Ascending aorta (tissue), 2 donors: Measurements from ENCODE around the gene ANKRD44. TPM values are rescaled to one million over a fixed set of nuclear protein-coding genes. Genes with fewer than 3 reads are reported as not detected.

Source experiments
- DNase-seq, 2 donors: peaks; one replicate each; pipeline ENCODE4 v3.0.0-alpha.2; 2019; ENCODE audit warnings: low spot score in 2 of 2
- H3K27ac ChIP-seq, 2 donors: fragments of 200-600 bp; sonication (generic); one replicate each; pipeline ENCODE4 v1.5.1; 2016 to 2017; ENCODE audit warnings: mild to moderate bottlenecking in 1 of 2
- H3K27me3 ChIP-seq: fragments of 200-600 bp; sonication (generic); one replicate; pipeline ENCODE4 v1.5.1; 2017
- H3K36me3 ChIP-seq, 2 donors: fragments of 200-600 bp; sonication (generic); one replicate each; pipeline ENCODE4 v1.5.1; 2016
- H3K4me1 ChIP-seq, 2 donors: fragments of 200-600 bp; sonication (generic); one replicate each; pipeline ENCODE4 v1.5.1; 2016 to 2017; ENCODE audit warnings: mild to moderate bottlenecking in 1 of 2
- H3K4me3 ChIP-seq, 2 donors: fragments of 200-600 bp; sonication (generic); one replicate each; pipeline ENCODE4 v1.5.1; 2016 to 2017; ENCODE audit warnings: mild to moderate bottlenecking in 1 of 2
- H3K9me3 ChIP-seq, 2 donors: fragments of 200-600 bp; sonication (generic); one replicate each; pipeline ENCODE4 v1.5.1; 2016
- intact Hi-C: fragments of 100-400 bp; cut with DNase I; formaldehyde crosslinking; loops from one replicate; pipeline ENCODE4 v1.15.1; 2023
- total RNA-seq: library from RNA; depleted of rRNA; stranded (reverse); fragments of >200 nt; gene quantifications from one replicate; pipeline ENCODE4 v1.1.0, GENCODE V29; 2016
- TF ChIP-seq, protein P1 (sequence below), 3 experiments: fragments of 200-600 bp in 2 of 3; fragments of 450-650 bp in 1 of 3; sonication (generic) in 2 of 3; IDR thresholded peaks; one replicate each; pipeline ENCODE4 v1.5.1; 2016 to 2019; ENCODE audit warnings: antibody characterized with exemption in 3 of 3, mild to moderate bottlenecking in 1 of 3, moderate library complexity in 1 of 3

The ANKRD44 gene
- total RNA-seq, 1 donor from 2014 or later, result 66.3 TPM

DNA sequence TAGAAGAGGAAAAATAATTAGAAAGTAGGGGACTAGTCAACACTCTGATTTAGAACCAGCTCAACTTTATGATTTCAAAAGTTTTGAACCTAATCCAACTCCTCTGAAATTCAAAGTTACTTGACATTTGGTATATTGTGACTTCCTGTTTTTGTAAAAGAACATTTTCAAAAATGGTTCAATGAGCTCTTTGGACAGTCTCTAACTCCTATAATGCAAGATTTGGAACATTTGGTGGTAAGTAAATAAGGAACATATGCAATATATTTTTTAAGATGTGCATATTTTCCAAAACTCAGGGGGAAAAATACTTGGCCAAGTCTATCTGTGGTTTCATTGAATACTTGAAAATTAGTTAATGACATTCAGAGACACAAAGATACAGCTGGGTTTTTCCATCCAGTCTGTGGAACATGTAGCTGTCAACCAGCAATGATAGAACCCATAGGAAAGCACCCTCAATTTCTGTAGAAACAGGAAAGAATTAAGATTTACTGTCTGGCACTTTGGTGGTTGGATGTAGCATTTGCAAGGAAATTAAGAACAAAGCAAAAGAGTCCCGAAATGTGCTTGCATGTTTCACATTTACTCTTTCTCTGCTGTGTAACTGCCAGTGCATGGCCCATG lies 17.0 kb upstream of the ANKRD44 start:
- H3K36me3 ChIP-seq, result no peaks in the 10 kb centered on the region
- H3K27me3 ChIP-seq, result no peaks in the 10 kb centered on the region
- H3K9me3 ChIP-seq, result no peaks in the 10 kb centered on the region
- no peak for DNase-seq
- H3K4me3 ChIP-seq, result no peak overlapping the region
- intact Hi-C loops, result no loop called here
- no peak overlapping the region for H3K27ac ChIP-seq
- TF ChIP-seq, protein P1, sequence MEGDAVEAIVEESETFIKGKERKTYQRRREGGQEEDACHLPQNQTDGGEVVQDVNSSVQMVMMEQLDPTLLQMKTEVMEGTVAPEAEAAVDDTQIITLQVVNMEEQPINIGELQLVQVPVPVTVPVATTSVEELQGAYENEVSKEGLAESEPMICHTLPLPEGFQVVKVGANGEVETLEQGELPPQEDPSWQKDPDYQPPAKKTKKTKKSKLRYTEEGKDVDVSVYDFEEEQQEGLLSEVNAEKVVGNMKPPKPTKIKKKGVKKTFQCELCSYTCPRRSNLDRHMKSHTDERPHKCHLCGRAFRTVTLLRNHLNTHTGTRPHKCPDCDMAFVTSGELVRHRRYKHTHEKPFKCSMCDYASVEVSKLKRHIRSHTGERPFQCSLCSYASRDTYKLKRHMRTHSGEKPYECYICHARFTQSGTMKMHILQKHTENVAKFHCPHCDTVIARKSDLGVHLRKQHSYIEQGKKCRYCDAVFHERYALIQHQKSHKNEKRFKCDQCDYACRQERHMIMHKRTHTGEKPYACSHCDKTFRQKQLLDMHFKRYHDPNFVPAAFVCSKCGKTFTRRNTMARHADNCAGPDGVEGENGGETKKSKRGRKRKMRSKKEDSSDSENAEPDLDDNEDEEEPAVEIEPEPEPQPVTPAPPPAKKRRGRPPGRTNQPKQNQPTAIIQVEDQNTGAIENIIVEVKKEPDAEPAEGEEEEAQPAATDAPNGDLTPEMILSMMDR (IDR thresholded peaks at IDR 0.05), result no peak
- no peaks in the 10 kb centered on the region for H3K4me1 ChIP-seq

DNA sequence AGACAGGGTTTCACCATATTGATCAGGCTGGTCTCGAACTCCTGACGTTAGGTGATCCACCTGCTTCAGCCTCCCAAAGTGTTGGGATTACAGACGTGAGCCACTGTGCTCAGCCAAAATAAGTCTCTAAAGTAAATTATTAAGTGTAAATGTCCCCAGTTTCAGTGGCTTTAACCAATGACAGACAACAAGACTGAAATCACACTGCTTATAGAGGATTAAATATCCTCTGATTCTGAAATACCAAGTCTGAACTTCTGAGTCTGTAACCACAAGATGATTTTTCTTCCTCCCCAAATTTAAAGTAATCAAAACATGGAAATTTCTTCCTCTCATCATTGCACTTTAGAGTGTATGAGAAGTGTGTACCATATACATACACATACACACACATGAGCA lies 16.5 kb upstream of the ANKRD44 start:
- DNase-seq, result no peak
- intact Hi-C loops, result no loop called here
- Histone ChIP-seq H3K4me1 (no peaks in the 10 kb centered on the region), H3K27me3 (no peaks in the 10 kb centered on the region), H3K36me3 (no peaks in the 10 kb centered on the region), H3K9me3 (no peaks in the 10 kb centered on the region), H3K27ac (no peak overlapping the region), H3K4me3 (no peak overlapping the region)
- TF ChIP-seq, protein P1 (IDR thresholded peaks at IDR 0.05), result no peak

DNA sequence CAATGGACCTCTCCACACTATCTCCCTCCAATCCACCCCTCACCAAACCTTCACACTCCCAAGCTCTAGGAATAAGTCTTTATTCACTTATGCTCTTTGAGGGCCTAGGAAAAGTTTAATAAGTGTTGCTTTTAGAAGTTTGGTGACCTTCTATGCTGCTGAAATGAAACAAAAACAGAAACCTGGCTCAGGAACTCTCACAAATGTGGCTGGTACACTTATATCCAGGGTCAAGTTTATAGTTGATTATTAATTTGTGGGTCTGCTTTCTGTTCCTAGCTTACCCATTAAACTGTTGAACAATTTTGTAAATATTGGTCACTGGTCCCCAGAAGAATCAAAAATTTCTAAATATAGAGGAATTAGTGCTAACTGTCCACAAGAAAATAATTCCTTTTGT lies 14.2 kb upstream of the ANKRD44 start:
- Histone ChIP-seq H3K27me3 (no peaks in the 10 kb centered on the region), H3K9me3 (no peaks in the 10 kb centered on the region), H3K4me1 (no peaks in the 10 kb centered on the region), H3K27ac (no peak overlapping the region), H3K4me3 (no peak overlapping the region), H3K36me3 (no peaks in the 10 kb centered on the region)
- no peak for DNase-seq
- TF ChIP-seq, protein P1 (IDR thresholded peaks at IDR 0.05), result no peak
- intact Hi-C loops, result no loop called here

DNA sequence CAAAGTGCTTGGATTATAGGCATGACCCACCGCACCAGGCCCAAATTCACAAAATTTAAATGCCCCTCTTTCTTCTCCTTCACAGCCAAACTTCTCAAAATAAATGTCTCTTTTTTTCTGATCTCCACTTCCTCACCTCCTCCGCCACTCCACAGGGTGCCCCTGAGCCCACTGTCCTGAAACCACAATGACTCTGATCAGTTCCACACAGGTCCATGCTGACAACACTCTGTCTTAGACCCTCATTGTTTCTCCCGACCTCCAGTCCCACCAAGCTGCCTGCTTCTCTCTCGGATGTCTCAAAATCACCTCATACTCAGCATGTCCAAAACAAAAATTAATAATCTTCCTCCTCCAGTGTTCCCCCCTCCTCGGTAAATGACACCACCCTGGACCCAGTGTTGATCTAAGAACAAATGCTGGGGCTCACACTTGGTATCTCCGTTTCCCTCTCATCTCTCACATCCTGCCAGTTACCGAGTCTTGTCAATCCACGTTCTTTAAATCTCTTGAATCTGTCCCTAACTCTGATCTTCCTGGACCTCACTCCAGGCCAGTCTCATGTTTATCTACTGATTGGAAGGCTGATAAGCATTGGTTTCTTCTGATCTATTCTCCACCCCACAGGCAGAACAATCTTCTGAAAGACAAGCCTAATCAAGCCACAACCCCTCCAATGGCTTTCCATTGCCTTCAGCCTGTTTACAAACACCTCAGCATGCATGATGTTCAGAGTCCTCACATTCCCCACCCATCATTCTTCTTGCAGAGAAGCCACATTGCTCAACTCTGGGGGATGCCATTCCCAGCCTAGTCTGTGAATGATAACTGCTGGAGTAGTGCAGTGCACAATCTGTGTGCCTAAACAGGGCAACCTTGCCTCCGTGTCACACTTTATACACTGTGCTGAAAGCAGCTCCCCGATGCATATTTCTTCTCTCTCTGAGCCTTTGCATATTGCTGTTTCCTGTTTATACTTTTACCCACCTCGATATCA lies 12.4 kb upstream of the ANKRD44 start:
- H3K36me3 ChIP-seq, result no peaks in the 10 kb centered on the region
- H3K9me3 ChIP-seq, result no peaks in the 10 kb centered on the region
- intact Hi-C loops, result no loop called here
- no peak overlapping the region for H3K4me3 ChIP-seq
- no peaks in the 10 kb centered on the region for H3K4me1 ChIP-seq
- no peak for DNase-seq
- H3K27me3 ChIP-seq, result no peaks in the 10 kb centered on the region
- H3K27ac ChIP-seq, result no peak overlapping the region
- TF ChIP-seq, protein P1 (IDR thresholded peaks at IDR 0.05), result no peak

DNA sequence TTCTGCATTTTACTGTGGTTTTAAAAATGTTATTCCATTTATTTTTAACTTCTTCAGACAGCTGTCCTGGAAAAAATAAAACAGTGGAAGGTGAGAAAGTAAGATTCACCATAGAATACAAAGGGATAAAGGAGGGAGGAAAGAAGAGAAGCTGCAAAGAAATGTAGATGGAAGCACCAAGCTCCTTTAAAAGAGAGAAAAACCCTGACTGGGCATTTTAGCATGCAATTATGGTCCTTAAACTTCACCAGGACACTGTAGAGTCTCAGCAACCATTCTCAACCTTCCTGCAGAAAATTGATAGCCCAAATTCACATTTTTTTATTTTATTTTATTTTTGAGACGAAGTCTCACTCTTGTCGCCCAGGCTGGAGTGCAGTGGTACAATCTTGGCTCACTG lies 11.6 kb upstream of the ANKRD44 start:
- H3K27ac ChIP-seq, result no peak overlapping the region
- TF ChIP-seq, protein P1 (IDR thresholded peaks at IDR 0.05), result no peak
- H3K36me3 ChIP-seq, result no peaks in the 10 kb centered on the region
- no peak for DNase-seq
- no peaks in the 10 kb centered on the region for H3K27me3 ChIP-seq
- no peak overlapping the region for H3K4me3 ChIP-seq
- intact Hi-C loops, result no loop called here
- no peaks in the 10 kb centered on the region for H3K9me3 ChIP-seq
- no peaks in the 10 kb centered on the region for H3K4me1 ChIP-seq
